HepG2 (cell line): ENCODE results near the gene CNGA1. TPM values are rescaled to one million over a fixed set of nuclear protein-coding genes. Genes with fewer than 3 reads are reported as not detected.

Source experiments
- BATF2 ChIP-seq: sonication (generic); formaldehyde crosslinking; IDR thresholded peaks from 2 replicates; pipeline ENCODE4 v1.8.0; 2022; ENCODE audit warnings: mild to moderate bottlenecking, missing genetic modification reagents, moderate library complexity
- CREBL2 ChIP-seq: sonication (generic); formaldehyde crosslinking; IDR thresholded peaks from 2 replicates; pipeline ENCODE4 v1.8.1; 2023; ENCODE audit warnings: missing genetic modification reagents, mild to moderate bottlenecking, borderline replicate concordance
- DDIT3 ChIP-seq: sonication (generic); formaldehyde crosslinking; IDR thresholded peaks from 2 replicates; pipeline ENCODE4 v1.4.0; 2020; ENCODE audit warnings: mild to moderate bottlenecking, missing genetic modification reagents
- HINFP ChIP-seq: sonication (generic); formaldehyde crosslinking; IDR thresholded peaks from 2 replicates; pipeline ENCODE4 v1.4.0; 2020; ENCODE audit warnings: low read depth, mild to moderate bottlenecking, missing genetic modification reagents
- HNRNPL ChIP-seq: fragments of 200-400 bp; formaldehyde crosslinking; IDR thresholded peaks from 2 replicates; pipeline ENCODE4 v1.6.1; 2017; ENCODE audit warnings: mild to moderate bottlenecking, low read depth, low read length
- PPARG ChIP-seq: conservative IDR thresholded peaks from 2 replicates; pipeline ENCODE4 v1.6.1; 2016; ENCODE audit warnings: missing biosample characterization, missing genetic modification reagents
- SMAD3 ChIP-seq: sonication (generic); formaldehyde crosslinking; IDR thresholded peaks from 2 replicates; pipeline ENCODE4 v1.4.0; 2020; ENCODE audit warnings: missing genetic modification reagents
- TMF1 ChIP-seq: sonication (generic); formaldehyde crosslinking; IDR thresholded peaks from 2 replicates; pipeline ENCODE4 v1.8.1; 2022; ENCODE audit warnings: low read depth, missing genetic modification reagents
- ZFP36 ChIP-seq: fragments of 150-350 bp; IDR thresholded peaks from 2 replicates; pipeline ENCODE4 v1.6.1; 2018; ENCODE audit warnings: borderline replicate concordance, low read length, low read depth; ENCODE audit not compliant: partially characterized antibody
- ZNF83 ChIP-seq: sonication (generic); formaldehyde crosslinking; IDR thresholded peaks from 2 replicates; pipeline ENCODE4 v1.4.0; 2020; ENCODE audit warnings: missing genetic modification reagents, mild to moderate bottlenecking, borderline replicate concordance
- polyA plus RNA-seq, 8 experiments: library from polyadenylated mRNA; depleted of rRNA in 3 of 8; stranded (reverse) in 7 of 8; unstranded in 1 of 8; fragments of >200 nt; fragmentation: Illumina TruSeq in 4 of 8; extraction: Trizol in 4 of 8; gene quantifications; 2 replicates each; pipeline versions ENCODE4 v1.2.1 to v1.2.3, GENCODE V29; 2011 to 2016; ENCODE audit warnings: low read depth in 4 of 8, missing spikeins in 1 of 8, mixed read lengths in 1 of 8; ENCODE audit not compliant: insufficient read depth in 1 of 8
- total RNA-seq, 5 experiments: library from RNA; depleted of rRNA; stranded (reverse); fragments of >200 nt; fragmentation: Illumina TruSeq; extraction: Trizol; gene quantifications; 2 replicates each; pipeline ENCODE4 v1.2.3, GENCODE V29; 2016; ENCODE audit warnings: low read depth in 1 of 5
- TF ChIP-seq, protein P1 (sequence below): sonication (generic); formaldehyde crosslinking; IDR thresholded peaks from 2 replicates; pipeline ENCODE4 v1.5.0; 2020; ENCODE audit warnings: mild to moderate bottlenecking, missing genetic modification reagents, borderline replicate concordance
- TF ChIP-seq, protein P2 (sequence below): IDR thresholded peaks from 2 replicates; pipeline ENCODE4 v1.6.1; 2018; ENCODE audit warnings: missing genetic modification reagents
- TF ChIP-seq, protein P3 (sequence below): sonication (generic); formaldehyde crosslinking; IDR thresholded peaks from 2 replicates; pipeline ENCODE4 v1.4.0; 2020; ENCODE audit warnings: missing genetic modification reagents

Gene CNGA1
- total and polyA plus RNA-seq, 2 of the 13 experiments (the other 11 are each of a cell fraction or from before 2014, with no cell fraction given): 0.22 to 0.40 TPM

DNA sequence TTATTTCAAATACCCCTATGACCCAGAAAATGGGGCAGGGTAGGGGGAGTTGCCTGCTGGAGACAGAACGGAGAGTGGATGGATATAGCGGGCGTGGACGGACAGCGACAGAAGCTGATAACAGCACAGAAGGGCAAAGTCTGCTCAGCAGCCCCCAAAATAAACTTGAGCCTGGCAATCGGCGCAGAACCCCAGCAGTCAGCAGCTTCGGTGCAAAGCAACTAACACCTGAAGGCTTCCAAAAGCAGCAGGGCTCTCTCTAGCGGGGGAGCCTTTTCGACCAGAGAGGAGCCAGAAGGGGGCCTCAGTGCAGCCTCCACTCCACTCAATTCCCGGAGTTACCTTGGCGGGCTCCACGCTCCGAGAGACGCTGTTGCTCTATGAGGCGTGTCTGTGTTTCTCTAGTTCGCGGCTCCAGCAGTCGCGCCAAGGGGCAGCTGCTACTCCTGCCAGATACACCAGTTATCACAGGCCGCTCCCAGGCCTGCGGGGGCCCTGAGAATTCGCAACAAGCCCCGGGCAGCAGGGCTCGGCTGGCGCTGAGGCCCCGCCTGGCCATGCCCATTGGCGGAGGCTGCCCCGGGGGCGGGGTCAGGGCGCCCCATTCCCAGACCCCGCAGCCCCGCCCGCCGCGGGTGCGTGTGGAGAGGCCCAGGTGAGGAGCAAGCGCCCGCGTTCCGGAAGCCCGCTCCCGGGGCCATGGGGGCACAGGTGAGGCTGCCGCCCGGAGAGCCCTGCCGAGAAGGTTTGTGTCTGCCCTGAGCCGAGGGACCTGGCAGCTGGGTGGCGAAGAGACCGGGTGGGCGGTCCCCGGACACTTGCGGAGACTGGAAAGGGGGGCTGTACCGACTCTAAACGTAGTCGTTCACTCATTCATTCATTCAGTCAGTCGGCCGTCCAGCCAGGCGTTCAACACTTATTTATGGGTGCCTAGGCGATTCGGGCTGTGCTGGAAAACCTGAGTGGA lies at the start of gene CNGA1, which contains the start of gene NIPAL1 (continued):
- TF ChIP-seq, protein P1, sequence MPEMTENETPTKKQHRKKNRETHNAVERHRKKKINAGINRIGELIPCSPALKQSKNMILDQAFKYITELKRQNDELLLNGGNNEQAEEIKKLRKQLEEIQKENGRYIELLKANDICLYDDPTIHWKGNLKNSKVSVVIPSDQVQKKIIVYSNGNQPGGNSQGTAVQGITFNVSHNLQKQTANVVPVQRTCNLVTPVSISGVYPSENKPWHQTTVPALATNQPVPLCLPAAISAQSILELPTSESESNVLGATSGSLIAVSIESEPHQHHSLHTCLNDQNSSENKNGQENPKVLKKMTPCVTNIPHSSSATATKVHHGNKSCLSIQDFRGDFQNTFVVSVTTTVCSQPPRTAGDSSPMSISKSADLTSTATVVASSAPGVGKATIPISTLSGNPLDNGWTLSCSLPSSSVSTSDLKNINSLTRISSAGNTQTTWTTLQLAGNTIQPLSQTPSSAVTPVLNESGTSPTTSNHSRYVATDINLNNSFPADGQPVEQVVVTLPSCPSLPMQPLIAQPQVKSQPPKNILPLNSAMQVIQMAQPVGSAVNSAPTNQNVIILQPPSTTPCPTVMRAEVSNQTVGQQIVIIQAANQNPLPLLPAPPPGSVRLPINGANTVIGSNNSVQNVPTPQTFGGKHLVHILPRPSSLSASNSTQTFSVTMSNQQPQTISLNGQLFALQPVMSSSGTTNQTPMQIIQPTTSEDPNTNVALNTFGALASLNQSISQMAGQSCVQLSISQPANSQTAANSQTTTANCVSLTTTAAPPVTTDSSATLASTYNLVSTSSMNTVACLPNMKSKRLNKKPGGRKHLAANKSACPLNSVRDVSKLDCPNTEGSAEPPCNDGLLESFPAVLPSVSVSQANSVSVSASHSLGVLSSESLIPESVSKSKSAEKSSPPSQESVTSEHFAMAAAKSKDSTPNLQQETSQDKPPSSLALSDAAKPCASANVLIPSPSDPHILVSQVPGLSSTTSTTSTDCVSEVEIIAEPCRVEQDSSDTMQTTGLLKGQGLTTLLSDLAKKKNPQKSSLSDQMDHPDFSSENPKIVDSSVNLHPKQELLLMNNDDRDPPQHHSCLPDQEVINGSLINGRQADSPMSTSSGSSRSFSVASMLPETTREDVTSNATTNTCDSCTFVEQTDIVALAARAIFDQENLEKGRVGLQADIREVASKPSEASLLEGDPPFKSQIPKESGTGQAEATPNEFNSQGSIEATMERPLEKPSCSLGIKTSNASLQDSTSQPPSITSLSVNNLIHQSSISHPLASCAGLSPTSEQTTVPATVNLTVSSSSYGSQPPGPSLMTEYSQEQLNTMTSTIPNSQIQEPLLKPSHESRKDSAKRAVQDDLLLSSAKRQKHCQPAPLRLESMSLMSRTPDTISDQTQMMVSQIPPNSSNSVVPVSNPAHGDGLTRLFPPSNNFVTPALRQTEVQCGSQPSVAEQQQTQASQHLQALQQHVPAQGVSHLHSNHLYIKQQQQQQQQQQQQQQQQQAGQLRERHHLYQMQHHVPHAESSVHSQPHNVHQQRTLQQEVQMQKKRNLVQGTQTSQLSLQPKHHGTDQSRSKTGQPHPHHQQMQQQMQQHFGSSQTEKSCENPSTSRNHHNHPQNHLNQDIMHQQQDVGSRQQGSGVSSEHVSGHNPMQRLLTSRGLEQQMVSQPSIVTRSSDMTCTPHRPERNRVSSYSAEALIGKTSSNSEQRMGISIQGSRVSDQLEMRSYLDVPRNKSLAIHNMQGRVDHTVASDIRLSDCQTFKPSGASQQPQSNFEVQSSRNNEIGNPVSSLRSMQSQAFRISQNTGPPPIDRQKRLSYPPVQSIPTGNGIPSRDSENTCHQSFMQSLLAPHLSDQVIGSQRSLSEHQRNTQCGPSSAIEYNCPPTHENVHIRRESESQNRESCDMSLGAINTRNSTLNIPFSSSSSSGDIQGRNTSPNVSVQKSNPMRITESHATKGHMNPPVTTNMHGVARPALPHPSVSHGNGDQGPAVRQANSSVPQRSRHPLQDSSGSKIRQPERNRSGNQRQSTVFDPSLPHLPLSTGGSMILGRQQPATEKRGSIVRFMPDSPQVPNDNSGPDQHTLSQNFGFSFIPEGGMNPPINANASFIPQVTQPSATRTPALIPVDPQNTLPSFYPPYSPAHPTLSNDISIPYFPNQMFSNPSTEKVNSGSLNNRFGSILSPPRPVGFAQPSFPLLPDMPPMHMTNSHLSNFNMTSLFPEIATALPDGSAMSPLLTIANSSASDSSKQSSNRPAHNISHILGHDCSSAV: no peak
- no peak for TF ChIP-seq DDIT3 (CRISPR knock-in tag)
- TF ChIP-seq CREBL2 (CRISPR knock-in tag): no peak
- TF ChIP-seq PPARG: no peak; the same call in 1 of the 2 replicates
- no peak for TF ChIP-seq ZFP36
- no peak for TF ChIP-seq SMAD3 (CRISPR knock-in tag)
- TF ChIP-seq HINFP (CRISPR knock-in tag): no peak
- no peak; the same call in 1 of the 2 replicates for TF ChIP-seq TMF1 (CRISPR knock-in tag)
- no peak for TF ChIP-seq ZNF83 (CRISPR knock-in tag)
- TF ChIP-seq, protein P2, sequence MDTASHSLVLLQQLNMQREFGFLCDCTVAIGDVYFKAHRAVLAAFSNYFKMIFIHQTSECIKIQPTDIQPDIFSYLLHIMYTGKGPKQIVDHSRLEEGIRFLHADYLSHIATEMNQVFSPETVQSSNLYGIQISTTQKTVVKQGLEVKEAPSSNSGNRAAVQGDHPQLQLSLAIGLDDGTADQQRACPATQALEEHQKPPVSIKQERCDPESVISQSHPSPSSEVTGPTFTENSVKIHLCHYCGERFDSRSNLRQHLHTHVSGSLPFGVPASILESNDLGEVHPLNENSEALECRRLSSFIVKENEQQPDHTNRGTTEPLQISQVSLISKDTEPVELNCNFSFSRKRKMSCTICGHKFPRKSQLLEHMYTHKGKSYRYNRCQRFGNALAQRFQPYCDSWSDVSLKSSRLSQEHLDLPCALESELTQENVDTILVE (CRISPR knock-in tag): no peak
- TF ChIP-seq, protein P3, sequence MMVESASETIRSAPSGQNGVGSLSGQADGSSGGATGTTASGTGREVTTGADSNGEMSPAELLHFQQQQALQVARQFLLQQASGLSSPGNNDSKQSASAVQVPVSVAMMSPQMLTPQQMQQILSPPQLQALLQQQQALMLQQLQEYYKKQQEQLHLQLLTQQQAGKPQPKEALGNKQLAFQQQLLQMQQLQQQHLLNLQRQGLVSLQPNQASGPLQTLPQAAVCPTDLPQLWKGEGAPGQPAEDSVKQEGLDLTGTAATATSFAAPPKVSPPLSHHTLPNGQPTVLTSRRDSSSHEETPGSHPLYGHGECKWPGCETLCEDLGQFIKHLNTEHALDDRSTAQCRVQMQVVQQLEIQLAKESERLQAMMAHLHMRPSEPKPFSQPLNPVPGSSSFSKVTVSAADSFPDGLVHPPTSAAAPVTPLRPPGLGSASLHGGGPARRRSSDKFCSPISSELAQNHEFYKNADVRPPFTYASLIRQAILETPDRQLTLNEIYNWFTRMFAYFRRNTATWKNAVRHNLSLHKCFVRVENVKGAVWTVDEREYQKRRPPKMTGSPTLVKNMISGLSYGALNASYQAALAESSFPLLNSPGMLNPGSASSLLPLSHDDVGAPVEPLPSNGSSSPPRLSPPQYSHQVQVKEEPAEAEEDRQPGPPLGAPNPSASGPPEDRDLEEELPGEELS (CRISPR knock-in tag): no peak
- no peak for TF ChIP-seq BATF2 (CRISPR knock-in tag)
- TF ChIP-seq HNRNPL: no peak
